ENCODE results near the gene ETFA. TPM values are rescaled to one million over a fixed set of nuclear protein-coding genes. Genes with fewer than 3 reads are reported as not detected.

The ETFA gene
- total and polyA plus RNA-seq, 2 experiments from 2014 or later, result 117 to 303 TPM

DNA sequence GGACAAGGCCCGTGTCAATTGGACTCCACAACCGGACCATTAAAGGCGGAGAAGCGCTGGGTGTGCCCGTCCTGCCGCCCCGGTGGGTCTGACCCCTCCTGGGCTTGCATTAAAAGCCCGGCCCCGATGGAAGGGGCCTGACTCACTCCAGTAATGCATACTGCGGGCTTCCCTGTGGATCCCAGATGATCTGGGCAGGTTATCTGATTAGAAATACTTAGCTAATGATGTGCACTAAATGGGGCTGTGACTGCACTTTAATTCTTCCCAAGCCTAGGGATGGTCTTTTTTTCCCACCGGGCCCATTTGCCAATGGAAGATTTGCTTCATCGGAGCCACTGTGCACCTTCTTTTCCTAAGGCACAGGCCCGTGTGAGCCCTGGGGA, 126.6 kb downstream of the ETFA start:
- no peak overlapping the region for H3K4me3 ChIP-seq
- no peak for DNase-seq (ENCODE audit: low read depth in 1 of 2, low spot score in 1 of 2)
- TF ChIP-seq, protein P1, sequence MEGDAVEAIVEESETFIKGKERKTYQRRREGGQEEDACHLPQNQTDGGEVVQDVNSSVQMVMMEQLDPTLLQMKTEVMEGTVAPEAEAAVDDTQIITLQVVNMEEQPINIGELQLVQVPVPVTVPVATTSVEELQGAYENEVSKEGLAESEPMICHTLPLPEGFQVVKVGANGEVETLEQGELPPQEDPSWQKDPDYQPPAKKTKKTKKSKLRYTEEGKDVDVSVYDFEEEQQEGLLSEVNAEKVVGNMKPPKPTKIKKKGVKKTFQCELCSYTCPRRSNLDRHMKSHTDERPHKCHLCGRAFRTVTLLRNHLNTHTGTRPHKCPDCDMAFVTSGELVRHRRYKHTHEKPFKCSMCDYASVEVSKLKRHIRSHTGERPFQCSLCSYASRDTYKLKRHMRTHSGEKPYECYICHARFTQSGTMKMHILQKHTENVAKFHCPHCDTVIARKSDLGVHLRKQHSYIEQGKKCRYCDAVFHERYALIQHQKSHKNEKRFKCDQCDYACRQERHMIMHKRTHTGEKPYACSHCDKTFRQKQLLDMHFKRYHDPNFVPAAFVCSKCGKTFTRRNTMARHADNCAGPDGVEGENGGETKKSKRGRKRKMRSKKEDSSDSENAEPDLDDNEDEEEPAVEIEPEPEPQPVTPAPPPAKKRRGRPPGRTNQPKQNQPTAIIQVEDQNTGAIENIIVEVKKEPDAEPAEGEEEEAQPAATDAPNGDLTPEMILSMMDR (IDR thresholded peaks at IDR 0.05; ENCODE audit: low read depth, low read length), result no peak

DNA sequence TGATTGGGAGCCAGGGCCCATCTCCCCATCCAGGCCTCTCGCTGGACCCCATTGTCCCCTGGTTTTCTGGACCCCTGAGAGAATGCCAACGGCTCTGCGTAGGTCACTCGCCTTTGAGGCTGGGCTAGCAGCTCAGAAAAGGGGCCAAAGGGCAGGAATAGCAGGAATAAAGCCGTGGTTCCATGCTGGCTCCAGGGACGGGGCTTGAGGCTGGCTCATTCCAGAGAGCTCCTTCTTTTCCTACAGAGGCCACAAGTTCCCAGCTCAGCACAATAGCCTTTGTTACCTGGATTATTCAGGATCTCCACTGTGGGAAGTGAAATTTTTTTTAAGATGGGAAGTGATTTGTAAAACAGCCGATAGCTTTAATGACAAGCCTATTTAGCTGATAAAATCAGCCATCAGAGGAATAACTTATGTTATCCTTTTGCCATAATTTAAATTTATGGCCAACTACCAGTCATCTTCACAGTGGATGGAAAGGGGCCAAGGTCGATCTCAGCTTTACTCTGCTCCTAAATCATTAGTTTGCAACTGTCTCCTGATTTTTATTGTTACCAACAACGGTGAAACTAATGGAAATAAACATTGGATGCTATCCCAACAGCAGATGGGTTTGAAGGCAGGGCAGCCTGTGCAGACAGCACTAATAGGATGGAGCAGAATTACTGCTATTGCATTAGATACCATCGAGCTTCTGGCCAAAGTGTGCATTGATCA, 127.2 kb downstream of the ETFA start:
- Histone ChIP-seq H3K27me3 (no peaks in the 10 kb centered on the region), H3K27ac (no peak overlapping the region), H3K36me3 (no peaks in the 10 kb centered on the region), H3K9me3 (ENCODE audit: low read depth) (no peaks in the 10 kb centered on the region), H3K4me1 (ENCODE audit: low read depth) (no peaks in the 10 kb centered on the region), H3K4me3 (no peak overlapping the region)
- TF ChIP-seq, protein P1 (IDR thresholded peaks at IDR 0.05; ENCODE audit: low read depth, low read length), result no peak
- no peak for DNase-seq (ENCODE audit: low read depth in 1 of 2, low spot score in 1 of 2)

More for the DNA sequence above, 126.6 kb downstream of the ETFA start:
- Histone ChIP-seq H3K27ac (no peak overlapping the region), H3K4me1 (ENCODE audit: low read depth) (no peaks in the 10 kb centered on the region), H3K27me3 (peaks cover 4% of the 10 kb centered on the region), H3K36me3 (no peaks in the 10 kb centered on the region), H3K9me3 (ENCODE audit: low read depth) (no peaks in the 10 kb centered on the region)

DNA sequence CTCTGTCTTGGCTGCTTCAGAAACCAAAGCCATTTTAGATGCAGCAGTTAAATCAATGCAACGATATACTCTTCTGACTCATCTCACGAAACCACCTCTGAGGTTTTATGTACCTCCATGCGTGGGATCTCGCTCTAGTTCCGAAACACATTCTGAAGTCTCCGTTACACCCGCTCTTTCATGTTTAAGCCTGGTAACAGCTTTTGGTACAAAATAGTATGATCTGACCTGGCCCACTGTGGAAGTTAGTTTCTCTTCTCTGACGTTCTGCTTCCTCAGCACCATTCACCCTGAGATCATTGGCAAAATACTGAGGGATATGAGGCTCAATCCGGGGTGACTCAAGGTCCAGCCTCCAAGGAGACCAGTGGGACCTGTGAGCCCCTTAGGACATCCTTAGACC, 129.6 kb downstream of the ETFA start:
- no peaks in the 10 kb centered on the region for H3K4me1 ChIP-seq (ENCODE audit: low read depth)
- H3K9me3 ChIP-seq (ENCODE audit: low read depth), result no peaks in the 10 kb centered on the region
- no peak overlapping the region for H3K4me3 ChIP-seq
- H3K27me3 ChIP-seq, result no peaks in the 10 kb centered on the region
- no peak overlapping the region for H3K27ac ChIP-seq
- TF ChIP-seq, protein P1 (IDR thresholded peaks at IDR 0.05; ENCODE audit: low read depth, low read length), result no peak
- H3K36me3 ChIP-seq, result no peaks in the 10 kb centered on the region
- DNase-seq (ENCODE audit: low read depth in 1 of 2, low spot score in 1 of 2), result no peak

DNA sequence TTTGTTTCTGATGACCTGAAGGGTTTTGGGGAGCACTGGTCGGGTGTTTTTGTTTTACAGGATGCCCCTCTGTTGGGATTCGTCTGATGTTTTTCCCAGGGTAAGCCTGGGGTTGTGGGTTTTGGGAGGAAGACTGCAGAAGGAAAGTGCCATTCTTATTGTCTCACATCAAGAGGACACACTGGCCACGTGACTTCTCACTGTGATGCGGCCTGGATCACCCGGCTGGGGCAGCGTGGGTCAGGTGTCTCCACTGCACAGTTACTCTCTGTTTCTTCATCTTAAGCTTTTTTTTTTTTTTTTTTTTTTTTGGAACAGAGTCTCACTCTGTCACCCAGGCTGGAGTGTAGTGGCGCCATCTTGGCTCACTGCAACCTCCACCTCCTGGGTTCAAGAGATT, 130.9 kb downstream of the ETFA start:
- Histone ChIP-seq H3K4me3 (no peak overlapping the region), H3K27me3 (no peaks in the 10 kb centered on the region), H3K27ac (no peak overlapping the region), H3K36me3 (no peaks in the 10 kb centered on the region), H3K9me3 (ENCODE audit: low read depth) (no peaks in the 10 kb centered on the region), H3K4me1 (ENCODE audit: low read depth) (no peaks in the 10 kb centered on the region)
- no peak for DNase-seq (ENCODE audit: low read depth in 1 of 2, low spot score in 1 of 2)
- TF ChIP-seq, protein P1 (IDR thresholded peaks at IDR 0.05; ENCODE audit: low read depth, low read length), result no peak

DNA sequence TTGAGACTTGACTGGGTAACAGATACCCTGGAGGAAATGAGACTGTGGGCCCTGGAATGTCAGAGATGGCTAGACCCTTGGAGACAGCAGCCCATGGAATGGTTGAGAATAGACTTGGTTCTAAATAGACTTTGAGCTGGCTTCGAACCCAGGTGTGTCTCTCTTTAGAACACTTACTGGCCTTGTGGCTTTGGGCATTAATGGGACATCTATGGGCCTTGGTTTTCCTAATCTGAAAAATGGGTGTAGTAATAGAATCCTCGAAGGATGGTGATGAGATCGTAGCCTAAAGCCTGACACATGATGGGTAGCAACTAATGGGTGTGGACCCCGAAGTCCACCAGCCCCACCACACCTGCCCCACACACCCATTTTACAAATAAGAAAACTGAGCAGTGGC, 132.2 kb downstream of the ETFA start:
- no peaks in the 10 kb centered on the region for H3K36me3 ChIP-seq
- no peak for DNase-seq (ENCODE audit: low read depth in 1 of 2, low spot score in 1 of 2)
- no peak overlapping the region for H3K27ac ChIP-seq
- no peaks in the 10 kb centered on the region for H3K9me3 ChIP-seq (ENCODE audit: low read depth)
- no peaks in the 10 kb centered on the region for H3K4me1 ChIP-seq (ENCODE audit: low read depth)
- TF ChIP-seq, protein P1 (IDR thresholded peaks at IDR 0.05; ENCODE audit: low read depth, low read length), result no peak
- H3K4me3 ChIP-seq, result no peak overlapping the region
- H3K27me3 ChIP-seq, result no peaks in the 10 kb centered on the region

Data from cardiac muscle cell (in vitro differentiated cells and primary cell).